Measurements from ENCODE around the gene SMPD1. TPM values are rescaled to one million over a fixed set of nuclear protein-coding genes. Genes with fewer than 3 reads are reported as not detected.
A peak's percentile ranks its signal among the peaks of the same experiment; 100 is the strongest.

Gene SMPD1
- total and polyA plus RNA-seq, 2 donors from 2014 or later = 76.0 to 155 TPM

DNA sequence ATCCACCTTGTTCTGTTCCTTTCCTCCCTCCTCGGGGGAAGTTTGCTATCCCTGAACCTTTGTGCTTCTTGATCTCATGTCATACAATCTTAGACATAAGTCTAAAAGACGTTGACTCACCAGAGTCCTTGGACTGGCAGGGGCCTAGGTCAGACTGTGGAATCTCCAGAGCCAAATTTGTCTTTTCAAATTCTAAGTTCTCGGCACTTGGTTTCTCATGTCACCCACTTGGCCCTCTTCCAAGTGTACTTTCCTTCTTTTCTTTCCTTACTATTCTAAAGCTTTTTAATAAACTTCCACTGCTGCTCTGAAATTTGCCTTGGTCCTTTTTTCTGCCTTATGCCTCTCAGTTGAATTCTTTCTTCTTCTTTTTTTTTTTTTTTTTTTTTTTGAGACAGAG lies 30.1 kb upstream of the SMPD1 start:
- FAIRE-seq (no peak), DNase-seq (no peak)
- intact Hi-C loops (cut with DNase I) = loop anchor here (5.0 kb wide), 1 partner anchor 338 kb away; no protein-coding TSS in a partner anchor
- no peaks in the 10 kb centered on the region for H3K9me3 ChIP-seq (ENCODE audit: control insufficient read depth in 2 of 3, insufficient read depth in 1 of 3, low read length in 3 of 3)
- H3K9ac ChIP-seq (ENCODE audit: low read length in 3 of 3) = no peak overlapping the region
- TF ChIP-seq, protein P1, sequence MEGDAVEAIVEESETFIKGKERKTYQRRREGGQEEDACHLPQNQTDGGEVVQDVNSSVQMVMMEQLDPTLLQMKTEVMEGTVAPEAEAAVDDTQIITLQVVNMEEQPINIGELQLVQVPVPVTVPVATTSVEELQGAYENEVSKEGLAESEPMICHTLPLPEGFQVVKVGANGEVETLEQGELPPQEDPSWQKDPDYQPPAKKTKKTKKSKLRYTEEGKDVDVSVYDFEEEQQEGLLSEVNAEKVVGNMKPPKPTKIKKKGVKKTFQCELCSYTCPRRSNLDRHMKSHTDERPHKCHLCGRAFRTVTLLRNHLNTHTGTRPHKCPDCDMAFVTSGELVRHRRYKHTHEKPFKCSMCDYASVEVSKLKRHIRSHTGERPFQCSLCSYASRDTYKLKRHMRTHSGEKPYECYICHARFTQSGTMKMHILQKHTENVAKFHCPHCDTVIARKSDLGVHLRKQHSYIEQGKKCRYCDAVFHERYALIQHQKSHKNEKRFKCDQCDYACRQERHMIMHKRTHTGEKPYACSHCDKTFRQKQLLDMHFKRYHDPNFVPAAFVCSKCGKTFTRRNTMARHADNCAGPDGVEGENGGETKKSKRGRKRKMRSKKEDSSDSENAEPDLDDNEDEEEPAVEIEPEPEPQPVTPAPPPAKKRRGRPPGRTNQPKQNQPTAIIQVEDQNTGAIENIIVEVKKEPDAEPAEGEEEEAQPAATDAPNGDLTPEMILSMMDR (IDR thresholded peaks at IDR 0.05; ENCODE audit: borderline replicate concordance, extremely low read depth, insufficient read depth) = no peak
- peaks cover 0 to 11% (median 4%) of the 10 kb centered on the region in 3 donors for H3K4me1 ChIP-seq (ENCODE audit: control insufficient read depth in 2 of 3, insufficient read depth in 2 of 3, low read depth in 1 of 3, low read length in 3 of 3)
- H3K36me3 ChIP-seq (ENCODE audit: control insufficient read depth in 2 of 3, insufficient read depth in 3 of 3, low read length in 3 of 3) = no peaks in the 10 kb centered on the region
- no peak overlapping the region for H3K4me3 ChIP-seq (ENCODE audit: low read length in 3 of 3)
- H3K27ac ChIP-seq (ENCODE audit: low read depth in 2 of 2, low read length in 2 of 2) = no peak overlapping the region
- H3K27me3 ChIP-seq (ENCODE audit: control insufficient read depth, insufficient read depth, low read length) = no peaks in the 10 kb centered on the region

DNA sequence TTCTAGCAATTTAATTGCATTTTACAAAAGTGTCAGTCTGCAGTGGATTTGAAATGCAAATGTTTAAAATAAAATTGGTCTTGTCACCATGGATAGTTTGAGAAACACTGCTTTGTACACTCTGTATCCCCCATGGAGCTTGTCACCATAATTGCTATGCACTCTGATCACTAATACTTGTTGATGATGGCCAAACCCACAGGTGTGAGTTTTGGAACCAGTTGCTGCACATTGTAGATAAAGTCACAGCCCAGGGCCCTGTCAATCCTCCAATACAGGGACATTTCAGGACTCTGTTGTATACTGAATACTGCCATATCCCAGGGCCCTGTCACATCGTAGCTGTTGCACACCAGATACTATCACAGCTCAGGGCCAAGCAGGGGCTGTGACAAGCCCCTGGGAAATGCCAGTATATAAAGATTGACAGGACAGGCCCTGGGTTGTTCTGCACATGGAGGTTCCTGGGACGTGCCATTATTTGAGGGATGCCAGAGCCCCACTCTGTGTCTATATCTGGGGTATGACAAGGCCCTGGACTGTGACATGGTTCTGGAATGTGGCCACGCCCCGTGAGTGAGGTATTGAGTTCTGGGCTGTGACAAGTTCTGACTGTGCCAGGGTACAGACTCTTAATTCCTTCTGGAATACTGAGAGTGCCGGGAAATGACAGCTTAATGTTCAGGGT lies 27.9 kb upstream of the SMPD1 start:
- TF ChIP-seq, protein P1 (IDR thresholded peaks at IDR 0.05; ENCODE audit: borderline replicate concordance, extremely low read depth, insufficient read depth) = no peak
- H3K9ac ChIP-seq (ENCODE audit: low read length in 3 of 3) = no peak overlapping the region
- H3K4me1 ChIP-seq (ENCODE audit: control insufficient read depth in 2 of 3, insufficient read depth in 2 of 3, low read depth in 1 of 3, low read length in 3 of 3) = peaks cover 0 to 3% (median under 1%) of the 10 kb centered on the region in 3 donors
- no peak overlapping the region for H3K27ac ChIP-seq (ENCODE audit: low read depth in 2 of 2, low read length in 2 of 2)
- DNase-seq = no peak
- intact Hi-C loops (cut with DNase I) = loop anchor here (5.0 kb wide), 1 partner anchor 340 kb away; no protein-coding TSS in a partner anchor
- FAIRE-seq = no peak
- H3K9me3 ChIP-seq (ENCODE audit: control insufficient read depth in 2 of 3, insufficient read depth in 1 of 3, low read length in 3 of 3) = no peaks in the 10 kb centered on the region
- H3K27me3 ChIP-seq (ENCODE audit: control insufficient read depth, insufficient read depth, low read length) = no peaks in the 10 kb centered on the region
- H3K36me3 ChIP-seq (ENCODE audit: control insufficient read depth in 2 of 3, insufficient read depth in 3 of 3, low read length in 3 of 3) = no peaks in the 10 kb centered on the region
- no peak overlapping the region for H3K4me3 ChIP-seq (ENCODE audit: low read length in 3 of 3)

DNA sequence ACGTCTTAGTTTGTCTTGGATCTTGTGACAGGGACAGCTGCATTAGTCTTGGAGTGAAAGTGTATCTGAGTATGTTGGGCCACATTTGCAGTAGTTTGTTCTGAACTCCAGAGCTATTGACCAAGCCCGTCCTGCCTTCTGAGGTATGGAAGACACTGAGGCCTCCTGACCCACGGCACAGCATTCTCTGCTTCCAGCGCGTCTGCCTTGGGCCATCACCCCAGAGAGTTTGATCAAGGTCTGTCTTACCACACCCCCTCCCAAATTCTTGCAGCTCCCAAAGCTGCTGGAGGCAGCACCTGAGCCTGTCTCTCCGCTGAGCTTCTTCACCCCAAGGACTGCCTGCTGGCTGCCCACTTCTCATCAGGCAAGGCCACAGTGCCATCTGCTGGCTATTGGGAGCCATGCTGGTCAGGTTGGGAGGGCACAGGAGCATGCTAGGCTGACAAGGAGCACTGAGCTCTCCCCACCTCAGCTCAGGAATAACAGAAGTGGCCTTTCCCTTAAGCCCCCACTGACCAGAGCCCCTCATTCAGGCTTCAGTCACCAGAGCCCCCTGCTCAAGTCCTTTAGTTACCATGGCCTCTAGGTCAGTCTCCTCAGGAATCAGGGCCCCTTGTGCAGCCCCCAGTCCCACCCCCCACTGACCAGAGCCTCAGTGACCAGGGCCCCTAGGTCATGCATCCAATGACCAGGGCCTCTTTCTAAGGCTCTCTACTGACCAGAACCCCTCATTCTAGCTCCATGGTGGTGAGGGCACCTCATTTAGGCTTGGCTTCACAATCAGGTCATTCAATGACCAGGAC lies 27.2 kb upstream of the SMPD1 start:
- FAIRE-seq (no peak), DNase-seq (peak; percentile 77 to 89 (median 81))
- Histone ChIP-seq H3K27ac (ENCODE audit: low read depth in 2 of 2, low read length in 2 of 2) (no peak overlapping the region), H3K36me3 (ENCODE audit: control insufficient read depth in 2 of 3, insufficient read depth in 3 of 3, low read length in 3 of 3) (no peaks in the 10 kb centered on the region), H3K27me3 (ENCODE audit: control insufficient read depth, insufficient read depth, low read length) (no peaks in the 10 kb centered on the region), H3K9ac (ENCODE audit: low read length in 3 of 3) (no peak overlapping the region), H3K4me3 (ENCODE audit: low read length in 3 of 3) (no peak overlapping the region), H3K9me3 (ENCODE audit: control insufficient read depth in 2 of 3, insufficient read depth in 1 of 3, low read length in 3 of 3) (no peaks in the 10 kb centered on the region), H3K4me1 (ENCODE audit: control insufficient read depth in 2 of 3, insufficient read depth in 2 of 3, low read depth in 1 of 3, low read length in 3 of 3) (peaks cover 0 to 3% (median 0%) of the 10 kb centered on the region in 3 donors)
- intact Hi-C loops (cut with DNase I) = loop anchor here (5.0 kb wide), 1 partner anchor 341 kb away; no protein-coding TSS in a partner anchor
- TF ChIP-seq, protein P1 (IDR thresholded peaks at IDR 0.05; ENCODE audit: borderline replicate concordance, extremely low read depth, insufficient read depth) = peak; percentile 90
